GM19351 (cell line): ENCODE measurements around the gene ZNF441.
"Not testable (repeated sequence)": the region's sequence is repeated elsewhere in the genome, so short reads cannot be mapped to it uniquely, and the experiment has no call there.

ENCODE experiments used
- ATAC-seq: cut with Tn5 transposase; IDR thresholded peaks from one replicate; pipeline ENCODE4 v1.9.1; 2021; ENCODE audit warnings: mild to moderate bottlenecking, moderate library complexity; ENCODE audit not compliant: unreplicated experiment

Gene ZNF441

GRCh38 chr19:11776669-11777068, 9.9 kb downstream of the ZNF441 start:
- not testable (repeated sequence) for ATAC-seq

GRCh38 chr19:11780431-11781020, 13.7 kb downstream of the ZNF441 start:
- ATAC-seq = no peak

- no peak for ATAC-seq
Observed at GRCh38 chr19:11781295-11782057, 14.7 kb downstream of the ZNF441 start.

- no peak for ATAC-seq
Observed at GRCh38 chr19:11783767-11784166, 17.0 kb downstream of the ZNF441 start.

GRCh38 chr19:11784356-11784755, 17.6 kb downstream of the ZNF441 start:
- no peak for ATAC-seq

- ATAC-seq = no peak
Observed at GRCh38 chr19:11787536-11787935, 20.7 kb downstream of the ZNF441 start.

GRCh38 chr19:11792942-11793341, 26.1 kb downstream of the ZNF441 start:
- no peak for ATAC-seq

GRCh38 chr19:11797491-11797890, 30.7 kb downstream of the ZNF441 start:
- no peak for ATAC-seq

GRCh38 chr19:11798391-11799330, 31.9 kb downstream of the ZNF441 start, which contains the start of gene ZNF491:
Gene ZNF491, plus strand, starts transcription at chr19:11798523. Its CDS starts 7,431 bp downstream, at chr19:11805954.
- peak; percentile 97 for ATAC-seq

- no peak for ATAC-seq
Observed at GRCh38 chr19:11806354-11807098, 39.7 kb downstream of the ZNF441 start.

GRCh38 chr19:11807099-11807380, 40.2 kb downstream of the ZNF441 start:
- ATAC-seq = no peak

- ATAC-seq = peak; percentile 17
Observed at GRCh38 chr19:11813703-11814028, 46.9 kb downstream of the ZNF441 start.

GRCh38 chr19:11814029-11814699, 47.4 kb downstream of the ZNF441 start, which contains the start of gene ZNF440:
Gene ZNF440, plus strand, starts transcription at chr19:11814273. Its CDS starts 175 bp downstream, at chr19:11814448.
- peak; percentile 99 for ATAC-seq

GRCh38 chr19:11814700-11815035, 47.9 kb downstream of the ZNF441 start:
- no peak for ATAC-seq

GRCh38 chr19:11821474-11822109, 54.8 kb downstream of the ZNF441 start:
- no peak for ATAC-seq

GRCh38 chr19:11828957-11829876, 62.4 kb downstream of the ZNF441 start:
- not testable (repeated sequence) for ATAC-seq

GRCh38 chr19:11832253-11832912, 65.6 kb downstream of the ZNF441 start:
- no peak for ATAC-seq

- ATAC-seq = no peak
Observed at GRCh38 chr19:11833541-11833940, 66.7 kb downstream of the ZNF441 start.
